K562 (cell line): Measurements from ENCODE around the gene MPDZ. TPM values are rescaled to one million over a fixed set of nuclear protein-coding genes. Genes with fewer than 3 reads are reported as not detected.

ENCODE experiments used
- BRD4 ChIP-seq: fragments of 200-600 bp; sonication (generic); IDR thresholded peaks from 2 replicates; pipeline ENCODE4 v1.6.1; 2017; ENCODE audit warnings: inconsistent platforms
- CCNT2 ChIP-seq: IDR thresholded peaks from 2 replicates; pipeline ENCODE4 v1.6.1; 2011; ENCODE audit warnings: borderline replicate concordance, low read depth, mild to moderate bottlenecking, moderate library complexity, mixed read lengths, low read length; ENCODE audit not compliant: insufficient read length; ENCODE audit errors: extremely low read depth
- CHD2 ChIP-seq: IDR thresholded peaks from 2 replicates; pipeline ENCODE4 v1.6.1; 2011; ENCODE audit warnings: low read depth, low read length
- ETS2 ChIP-seq: IDR thresholded peaks from 2 replicates; pipeline ENCODE4 v1.6.1; 2016; ENCODE audit warnings: borderline replicate concordance, missing genetic modification characterization, mild to moderate bottlenecking, moderate library complexity, missing compliant biosample characterization; ENCODE audit not compliant: poor library complexity, severe bottlenecking
- FOS ChIP-seq: IDR thresholded peaks from 3 replicates; pipeline ENCODE4 v1.6.1; 2011; ENCODE audit not compliant: insufficient read length; ENCODE audit errors: extremely low read depth
- GTF2A2 ChIP-seq: IDR thresholded peaks from 2 replicates; pipeline ENCODE4 v1.6.1; 2016; ENCODE audit warnings: mild to moderate bottlenecking, missing genetic modification characterization, missing compliant biosample characterization
- NFATC3 ChIP-seq: fragments of 450-650 bp; IDR thresholded peaks from 2 replicates; pipeline ENCODE4 v1.6.1; 2017; ENCODE audit warnings: mild to moderate bottlenecking
- NFIX ChIP-seq: fragments of 250-450 bp; sonication (Bioruptor Pico); IDR thresholded peaks from 2 replicates; pipeline ENCODE4 v1.4.0; 2020; ENCODE audit warnings: low read depth, mild to moderate bottlenecking, moderate library complexity
- PHB ChIP-seq: fragments of 250-450 bp; sonication (Bioruptor Pico); IDR thresholded peaks from 2 replicates; pipeline ENCODE4 v1.5.0; 2021
- PRMT5 ChIP-seq: sonication (generic); formaldehyde crosslinking; IDR thresholded peaks from 2 replicates; pipeline ENCODE4 v1.5.0; 2020; ENCODE audit warnings: missing genetic modification reagents
- RBM17 ChIP-seq: fragments of 200-400 bp; formaldehyde crosslinking; IDR thresholded peaks from 2 replicates; pipeline ENCODE4 v1.6.1; 2017; ENCODE audit warnings: low read depth, mild to moderate bottlenecking, low read length, borderline replicate concordance
- RCOR1 ChIP-seq, 2 experiments: IDR thresholded peaks; 2 replicates each; pipeline ENCODE4 v1.6.1; 2012; ENCODE audit warnings: low read depth in 2 of 2, low read length in 2 of 2, borderline replicate concordance in 1 of 2, improper control_type of control experiment in 1 of 2
- SAFB ChIP-seq: fragments of 200-400 bp; formaldehyde crosslinking; IDR thresholded peaks from 2 replicates; pipeline ENCODE4 v1.6.1; 2017; ENCODE audit warnings: low read depth, low read length, borderline replicate concordance
- SMAD4 ChIP-seq: fragments of 250-450 bp; sonication (Bioruptor Pico); conservative IDR thresholded peaks from 2 replicates; pipeline ENCODE4 v1.8.0; 2021; ENCODE audit warnings: inconsistent platforms, mild to moderate bottlenecking, moderate library complexity
- SMC3 ChIP-seq: conservative IDR thresholded peaks from 2 replicates; pipeline ENCODE4 v1.6.1; 2011; ENCODE audit warnings: low read depth, low read length, improper control_type of control experiment; ENCODE audit not compliant: insufficient read depth
- ZFP36 ChIP-seq: fragments of 150-350 bp; IDR thresholded peaks from 2 replicates; pipeline ENCODE4 v1.6.1; 2018; ENCODE audit warnings: low read length, low read depth; ENCODE audit not compliant: partially characterized antibody
- ZFX ChIP-seq: sonication (generic); formaldehyde crosslinking; IDR thresholded peaks from 2 replicates; pipeline ENCODE4 v1.8.0; 2022; ENCODE audit warnings: mild to moderate bottlenecking, missing genetic modification reagents, moderate library complexity
- ZNF140 ChIP-seq: fragments of 250-450 bp; sonication (Bioruptor Pico); IDR thresholded peaks from 2 replicates; pipeline ENCODE4 v1.8.0; 2021; ENCODE audit warnings: moderate library complexity, mild to moderate bottlenecking, inconsistent platforms
- ZNF197 ChIP-seq: fragments of 200-800 bp; sonication (Bioruptor generic); IDR thresholded peaks from 2 replicates; pipeline ENCODE4 v1.6.1; 2016; ENCODE audit warnings: low read depth, missing genetic modification characterization, missing compliant biosample characterization
- ZNF23 ChIP-seq: fragments of 250-450 bp; sonication (Bioruptor Pico); IDR thresholded peaks from 2 replicates; pipeline ENCODE4 v1.4.0; 2020; ENCODE audit warnings: mild to moderate bottlenecking
- ZNF444 ChIP-seq: fragments of 250-450 bp; sonication (Bioruptor Pico); IDR thresholded peaks from 2 replicates; pipeline ENCODE4 v1.4.0; 2020; ENCODE audit warnings: mild to moderate bottlenecking, moderate library complexity
- polyA plus RNA-seq, 8 experiments: library from polyadenylated mRNA; depleted of rRNA in 4 of 8; stranded (reverse) in 5 of 8; unstranded in 3 of 8; fragments of >200 nt; fragmentation: Nextera tagmentation in 2 of 8; fragmentation: Illumina TruSeq in 1 of 8; extraction: Ambion mirVana in 2 of 8; extraction: Trizol in 1 of 8; gene quantifications; 2 replicates each; pipeline versions ENCODE4 v1.2.1 to v1.2.3, GENCODE V29; 2011 to 2014; ENCODE audit warnings: inconsistent platforms in 1 of 8, missing spikeins in 1 of 8
- total RNA-seq, 7 experiments: library from RNA; depleted of rRNA in 6 of 7; stranded (reverse); fragments of >200 nt in 6 of 7; fragmentation: Illumina TruSeq in 2 of 7; extraction: Trizol in 2 of 7; gene quantifications; 2 replicates each; pipeline versions ENCODE4 v1.2.1 to v1.2.3, GENCODE V29; 2011 to 2021; ENCODE audit warnings: low replicate concordance in 1 of 7
- TF ChIP-seq, protein P1 (sequence below), 3 experiments: fragments of 200-800 bp in 1 of 3; sonication (Bioruptor generic) in 1 of 3; sonication (generic) in 1 of 3; formaldehyde crosslinking in 1 of 3; IDR thresholded peaks; 2 replicates each; pipeline versions ENCODE4 v1.6.1 to v1.8.0; 2016 to 2022; ENCODE audit warnings: mild to moderate bottlenecking in 2 of 3, missing compliant biosample characterization in 2 of 3, missing genetic modification characterization in 2 of 3, missing genetic modification reagents in 1 of 3
- TF ChIP-seq, protein P2 (sequence below): IDR thresholded peaks from 2 replicates; pipeline ENCODE4 v1.6.1; 2016; ENCODE audit warnings: missing genetic modification characterization, missing compliant biosample characterization
- TF ChIP-seq, protein P3 (sequence below): fragments of 200-800 bp; sonication (Bioruptor generic); IDR thresholded peaks from 2 replicates; pipeline ENCODE4 v1.6.1; 2017; ENCODE audit warnings: missing genetic modification characterization, missing compliant biosample characterization

Gene MPDZ
- total and polyA plus RNA-seq, 9 of the 15 experiments (the other 6 are each of a cell fraction or from before 2014, with no cell fraction given) = 3.9 to 13.2 (median 5.7) TPM

DNA sequence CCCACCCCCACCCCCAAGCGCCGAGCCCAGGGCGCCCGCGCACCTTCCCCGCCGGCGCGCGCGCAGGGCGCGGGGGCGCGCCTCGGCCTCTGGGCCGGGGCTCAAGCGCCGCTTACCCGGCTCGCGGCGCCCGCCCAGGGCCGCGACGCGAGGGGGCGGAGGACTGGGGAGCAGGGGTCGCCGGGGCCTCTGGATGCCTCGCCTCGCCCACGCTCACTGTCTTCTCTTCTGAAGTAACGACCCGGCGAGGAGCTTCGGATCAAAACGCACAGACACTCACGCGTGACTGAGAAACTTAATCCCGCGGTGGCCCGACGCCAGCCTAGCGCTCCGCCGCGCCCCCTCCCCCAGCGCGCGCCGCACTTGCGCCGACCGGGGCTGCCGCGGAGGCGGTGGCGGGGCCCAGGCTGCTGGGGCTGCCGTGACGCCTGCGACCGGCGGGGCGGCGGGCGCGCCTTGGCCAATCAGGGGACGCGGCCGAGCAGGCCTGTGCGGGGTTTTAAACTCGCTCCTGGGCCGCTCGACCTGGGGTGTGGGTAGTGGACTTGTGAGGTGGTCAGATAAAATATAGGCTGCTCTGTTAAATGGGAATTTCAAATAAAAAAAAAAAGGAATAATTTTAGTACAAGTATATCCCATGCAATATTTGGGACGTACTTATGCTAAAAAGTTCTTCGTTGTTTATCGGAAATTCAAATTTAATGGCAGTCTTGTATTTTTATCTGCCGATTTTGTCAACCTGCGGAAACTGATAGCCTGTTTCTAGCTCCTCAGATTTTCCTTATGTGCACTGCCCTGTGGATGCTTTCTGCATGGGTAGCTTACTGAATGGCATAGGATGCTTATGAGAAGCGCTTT lies at the start of gene MPDZ (continued):
- TF ChIP-seq, protein P1, sequence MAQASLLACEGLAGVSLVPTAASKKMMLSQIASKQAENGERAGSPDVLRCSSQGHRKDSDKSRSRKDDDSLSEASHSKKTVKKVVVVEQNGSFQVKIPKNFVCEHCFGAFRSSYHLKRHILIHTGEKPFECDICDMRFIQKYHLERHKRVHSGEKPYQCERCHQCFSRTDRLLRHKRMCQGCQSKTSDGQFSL (CRISPR knock-in tag; IDR thresholded peaks at IDR 0.05) = no peak
- TF ChIP-seq, protein P1 (tag; IDR thresholded peaks at IDR 0.05) = no peak
- TF ChIP-seq ZNF140 (CRISPR knock-in tag) = no peak
- no peak for TF ChIP-seq ZNF23 (CRISPR knock-in tag)
- TF ChIP-seq CHD2 = no peak
- TF ChIP-seq, protein P2, sequence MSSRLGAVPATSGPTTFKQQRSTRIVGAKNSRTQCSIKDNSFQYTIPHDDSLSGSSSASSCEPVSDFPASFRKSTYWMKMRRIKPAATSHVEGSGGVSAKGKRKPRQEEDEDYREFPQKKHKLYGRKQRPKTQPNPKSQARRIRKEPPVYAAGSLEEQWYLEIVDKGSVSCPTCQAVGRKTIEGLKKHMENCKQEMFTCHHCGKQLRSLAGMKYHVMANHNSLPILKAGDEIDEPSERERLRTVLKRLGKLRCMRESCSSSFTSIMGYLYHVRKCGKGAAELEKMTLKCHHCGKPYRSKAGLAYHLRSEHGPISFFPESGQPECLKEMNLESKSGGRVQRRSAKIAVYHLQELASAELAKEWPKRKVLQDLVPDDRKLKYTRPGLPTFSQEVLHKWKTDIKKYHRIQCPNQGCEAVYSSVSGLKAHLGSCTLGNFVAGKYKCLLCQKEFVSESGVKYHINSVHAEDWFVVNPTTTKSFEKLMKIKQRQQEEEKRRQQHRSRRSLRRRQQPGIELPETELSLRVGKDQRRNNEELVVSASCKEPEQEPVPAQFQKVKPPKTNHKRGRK (tag) = no peak
- TF ChIP-seq NFIX (CRISPR knock-in tag) = no peak
- TF ChIP-seq ZFX = no peak; the same call in none of the 2 replicates
- TF ChIP-seq CCNT2 = peak; percentile 18
- no peak for TF ChIP-seq NFATC3
- TF ChIP-seq PHB = no peak
- no peak for TF ChIP-seq RCOR1 (IDR thresholded peaks at IDR 0.05; ENCODE audit: borderline replicate concordance in 1 of 2, low read depth in 2 of 2, low read length in 2 of 2)
- no peak for TF ChIP-seq ZNF444 (CRISPR knock-in tag)
- no peak for TF ChIP-seq BRD4
- TF ChIP-seq SAFB = peak; percentile 36; the same call in 1 of the 2 replicates
- no peak for TF ChIP-seq RBM17
- no peak for TF ChIP-seq ZFP36
- peak; percentile 76 for TF ChIP-seq SMAD4 (CRISPR knock-in tag)
- TF ChIP-seq ETS2 (tag) = no peak
- TF ChIP-seq PRMT5 (CRISPR knock-in tag) = no peak
- no peak for TF ChIP-seq ZNF197 (CRISPR knock-in tag)
- TF ChIP-seq SMC3 = no peak
- TF ChIP-seq, protein P3, sequence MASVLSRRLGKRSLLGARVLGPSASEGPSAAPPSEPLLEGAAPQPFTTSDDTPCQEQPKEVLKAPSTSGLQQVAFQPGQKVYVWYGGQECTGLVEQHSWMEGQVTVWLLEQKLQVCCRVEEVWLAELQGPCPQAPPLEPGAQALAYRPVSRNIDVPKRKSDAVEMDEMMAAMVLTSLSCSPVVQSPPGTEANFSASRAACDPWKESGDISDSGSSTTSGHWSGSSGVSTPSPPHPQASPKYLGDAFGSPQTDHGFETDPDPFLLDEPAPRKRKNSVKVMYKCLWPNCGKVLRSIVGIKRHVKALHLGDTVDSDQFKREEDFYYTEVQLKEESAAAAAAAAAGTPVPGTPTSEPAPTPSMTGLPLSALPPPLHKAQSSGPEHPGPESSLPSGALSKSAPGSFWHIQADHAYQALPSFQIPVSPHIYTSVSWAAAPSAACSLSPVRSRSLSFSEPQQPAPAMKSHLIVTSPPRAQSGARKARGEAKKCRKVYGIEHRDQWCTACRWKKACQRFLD = peak; percentile 47; the same call in 1 of the 2 replicates
- no peak for TF ChIP-seq FOS
- no peak for TF ChIP-seq GTF2A2 (tag)
